ENCODE measurements around the gene FATE1. TPM values are rescaled to one million over a fixed set of nuclear protein-coding genes. Genes with fewer than 3 reads are reported as not detected.
A peak's percentile ranks its signal among the peaks of the same experiment; 100 is the strongest.

Gene FATE1
- total and polyA plus RNA-seq, 2 experiments from 2014 or later = 0.15 TPM; not detected in 1

GRCh38 chrX:151704041-151704663 is 11.7 kb upstream of the FATE1 start:
- H3K27me3 ChIP-seq = no peaks in the 10 kb centered on the region
- H3K27ac ChIP-seq = peak overlapping the region; percentile 57
- no peaks in the 10 kb centered on the region for H3K36me3 ChIP-seq
- DNase-seq (ENCODE audit: low read depth in 1 of 2, low spot score in 1 of 2) = no peak
- no peak overlapping the region for H3K4me3 ChIP-seq
- no peaks in the 10 kb centered on the region for H3K9me3 ChIP-seq (ENCODE audit: low read depth)
- TF ChIP-seq CTCF (IDR thresholded peaks at IDR 0.05; ENCODE audit: low read depth, low read length) = no peak
- peaks cover 14% of the 10 kb centered on the region for H3K4me1 ChIP-seq (ENCODE audit: low read depth)

- H3K9me3 ChIP-seq (ENCODE audit: low read depth) = no peaks in the 10 kb centered on the region
- H3K4me3 ChIP-seq = no peak overlapping the region
- no peaks in the 10 kb centered on the region for H3K27me3 ChIP-seq
- H3K4me1 ChIP-seq (ENCODE audit: low read depth) = peaks cover 10% of the 10 kb centered on the region
- H3K27ac ChIP-seq = no peak overlapping the region
- no peak for TF ChIP-seq CTCF (IDR thresholded peaks at IDR 0.05; ENCODE audit: low read depth, low read length)
- H3K36me3 ChIP-seq = no peaks in the 10 kb centered on the region
- no peak for DNase-seq (ENCODE audit: low read depth in 1 of 2, low spot score in 1 of 2)
Observed at GRCh38 chrX:151708821-151709220, 7.0 kb upstream of the FATE1 start.

- no peaks in the 10 kb centered on the region for H3K27me3 ChIP-seq
- H3K4me3 ChIP-seq = no peak overlapping the region
- TF ChIP-seq CTCF (IDR thresholded peaks at IDR 0.05; ENCODE audit: low read depth, low read length) = no peak
- no peaks in the 10 kb centered on the region for H3K9me3 ChIP-seq (ENCODE audit: low read depth)
- no peak overlapping the region for H3K27ac ChIP-seq
- no peak for DNase-seq (ENCODE audit: low read depth in 1 of 2, low spot score in 1 of 2)
- no peaks in the 10 kb centered on the region for H3K4me1 ChIP-seq (ENCODE audit: low read depth)
- H3K36me3 ChIP-seq = no peaks in the 10 kb centered on the region
Observed at GRCh38 chrX:151710457-151710856, 5.4 kb upstream of the FATE1 start.

- H3K4me1 ChIP-seq (ENCODE audit: low read depth) = no peaks in the 10 kb centered on the region
- DNase-seq (ENCODE audit: low read depth in 1 of 2, low spot score in 1 of 2) = no peak
- no peaks in the 10 kb centered on the region for H3K36me3 ChIP-seq
- no peaks in the 10 kb centered on the region for H3K9me3 ChIP-seq (ENCODE audit: low read depth)
- TF ChIP-seq CTCF (IDR thresholded peaks at IDR 0.05; ENCODE audit: low read depth, low read length) = no peak
- H3K27ac ChIP-seq = no peak overlapping the region
- no peak overlapping the region for H3K4me3 ChIP-seq
- H3K27me3 ChIP-seq = no peaks in the 10 kb centered on the region
Observed at GRCh38 chrX:151711154-151711553, 4.7 kb upstream of the FATE1 start.

- Histone ChIP-seq H3K36me3 (no peaks in the 10 kb centered on the region), H3K27me3 (no peaks in the 10 kb centered on the region), H3K27ac (no peak overlapping the region), H3K4me3 (no peak overlapping the region), H3K4me1 (ENCODE audit: low read depth) (no peaks in the 10 kb centered on the region), H3K9me3 (ENCODE audit: low read depth) (no peaks in the 10 kb centered on the region)
- DNase-seq (ENCODE audit: low read depth in 1 of 2, low spot score in 1 of 2) = no peak
- TF ChIP-seq CTCF (IDR thresholded peaks at IDR 0.05; ENCODE audit: low read depth, low read length) = no peak
Observed at GRCh38 chrX:151711787-151712186, 4.0 kb upstream of the FATE1 start.
